ELF-1 (cell line): ENCODE results near the gene MFSD6L.
A peak's percentile ranks its signal among the peaks of the same experiment; 100 is the strongest.

Experiments
- DNase-seq: peaks from one replicate; pipeline ENCODE4 v3.0.0-alpha.2; 2016; ENCODE audit warnings: low read depth, low spot score

Gene MFSD6L

DNA sequence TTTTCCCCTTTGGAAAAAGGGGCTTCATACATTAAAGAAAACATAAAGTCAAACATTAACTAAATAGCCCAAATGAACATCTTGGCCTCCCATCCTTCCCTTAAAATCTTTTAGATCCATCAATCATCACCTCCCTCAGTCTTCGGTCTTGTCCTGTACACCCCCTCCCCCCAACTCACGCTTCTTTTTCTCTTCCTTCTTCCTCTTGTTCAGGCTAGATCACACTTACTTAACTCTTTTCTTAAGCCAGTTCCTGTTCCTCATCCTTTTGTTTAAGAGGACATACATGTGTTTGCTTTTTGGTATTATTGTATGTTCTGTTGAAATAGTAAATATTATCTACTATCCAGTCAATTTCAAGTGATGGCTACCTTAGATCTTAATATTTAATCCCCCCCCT, 5.5 kb downstream of the MFSD6L start:
- DNase-seq: no peak

DNA sequence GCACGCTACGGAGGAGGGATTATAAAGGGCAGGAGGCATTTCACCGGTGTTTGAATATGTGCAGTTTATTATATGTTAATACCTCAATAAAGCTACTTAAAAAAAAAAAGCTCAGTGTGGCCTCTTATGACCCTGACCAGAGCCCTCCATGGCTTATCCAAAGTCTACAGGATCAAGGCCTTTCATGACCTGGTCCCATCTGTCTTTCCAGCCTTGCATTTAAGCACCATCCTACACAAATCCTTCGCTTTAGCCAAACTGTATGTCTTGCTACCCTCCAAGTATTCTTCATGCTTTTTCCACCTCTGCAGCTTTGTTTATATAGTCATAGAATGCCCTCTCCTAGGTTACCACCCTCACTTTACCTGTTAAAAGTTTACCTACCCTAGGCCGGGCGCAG, 6.5 kb downstream of the MFSD6L start:
- DNase-seq: no peak

DNA sequence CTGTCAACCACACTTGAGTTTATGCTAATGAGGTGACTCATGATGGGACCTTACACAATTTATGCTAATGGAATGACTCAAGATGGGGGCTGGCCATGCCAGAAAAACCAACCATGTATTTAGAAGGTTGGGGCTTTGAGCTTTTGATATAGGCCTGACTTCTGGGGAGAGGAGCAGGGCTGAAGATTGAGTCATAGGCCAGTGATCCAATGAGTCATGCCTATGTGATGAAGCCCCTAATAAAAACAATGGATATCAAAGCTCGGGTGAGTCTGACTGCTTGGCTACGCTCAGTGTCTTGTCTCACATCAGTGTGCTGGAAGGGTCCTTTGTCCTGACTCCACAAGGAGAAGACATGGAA, 7.3 kb downstream of the MFSD6L start:
- peak; percentile 73 for DNase-seq

DNA sequence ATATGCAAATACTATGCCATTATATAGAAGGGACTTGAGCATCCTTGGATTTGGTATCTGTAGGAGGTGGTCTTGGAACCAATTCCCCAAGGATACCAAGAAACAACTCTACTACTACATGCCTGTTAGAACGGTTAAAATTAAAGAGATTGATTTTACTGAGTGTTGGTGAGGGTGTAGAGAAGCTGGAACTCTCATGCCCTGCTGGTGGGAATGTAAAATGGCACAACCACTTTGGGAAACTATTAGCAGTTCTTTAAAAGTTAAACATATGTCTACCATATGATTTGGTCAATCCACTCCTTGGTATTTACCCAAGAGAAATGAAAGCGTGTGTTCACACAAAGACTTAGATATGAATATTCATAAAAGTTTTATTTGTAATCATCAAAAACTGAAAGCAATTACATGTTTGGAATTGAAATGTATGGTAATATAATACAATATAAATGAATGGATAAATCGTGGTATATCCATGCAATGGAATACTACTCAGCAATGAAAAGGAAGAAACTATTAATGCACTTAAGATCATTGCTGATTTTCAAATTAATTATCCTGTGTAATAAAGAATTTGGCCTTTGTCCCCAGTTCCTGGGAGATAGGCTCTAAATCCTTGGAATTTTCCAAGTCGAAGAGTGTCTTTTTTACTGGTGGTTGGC, 7.8 kb downstream of the MFSD6L start:
- no peak for DNase-seq

DNA sequence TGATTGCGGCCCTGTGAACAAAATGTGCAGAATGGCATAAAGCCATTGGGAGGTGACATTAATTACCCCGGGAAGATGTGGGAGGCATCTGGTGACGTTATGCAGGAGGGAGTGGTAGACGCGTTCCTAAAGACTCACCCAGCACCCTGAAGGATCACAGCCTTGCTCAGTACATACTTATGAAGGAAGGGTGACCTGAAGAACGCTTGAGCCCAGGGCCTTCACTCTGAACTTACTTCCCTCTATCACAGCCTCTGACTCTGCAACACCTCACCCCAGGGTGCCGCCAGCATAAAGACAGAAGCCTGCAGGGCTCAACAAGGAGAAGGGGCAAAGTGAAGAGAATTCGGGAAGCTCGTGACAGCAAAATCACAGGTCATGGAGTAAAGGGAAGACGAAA, 9.4 kb downstream of the MFSD6L start:
- peak; percentile 32 for DNase-seq

DNA sequence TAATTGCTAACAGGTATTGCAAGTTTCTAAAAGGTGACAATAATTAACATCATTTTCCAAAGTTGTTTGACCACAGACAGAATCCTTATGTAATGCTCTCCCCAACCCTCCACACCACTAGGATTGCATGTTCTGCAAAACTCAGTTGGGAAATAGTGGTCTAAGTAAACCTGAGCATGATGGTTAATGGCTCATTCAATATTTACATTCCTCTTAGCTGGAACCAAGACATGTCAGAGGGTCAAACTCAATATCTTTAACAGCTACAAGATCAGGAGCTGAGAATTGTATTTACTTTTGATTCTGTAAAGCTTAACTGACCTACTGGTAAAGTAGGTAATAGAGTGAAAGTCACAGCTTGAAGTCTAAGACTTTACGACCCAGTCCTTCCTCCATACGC, 10.2 kb downstream of the MFSD6L start:
- DNase-seq: no peak

DNA sequence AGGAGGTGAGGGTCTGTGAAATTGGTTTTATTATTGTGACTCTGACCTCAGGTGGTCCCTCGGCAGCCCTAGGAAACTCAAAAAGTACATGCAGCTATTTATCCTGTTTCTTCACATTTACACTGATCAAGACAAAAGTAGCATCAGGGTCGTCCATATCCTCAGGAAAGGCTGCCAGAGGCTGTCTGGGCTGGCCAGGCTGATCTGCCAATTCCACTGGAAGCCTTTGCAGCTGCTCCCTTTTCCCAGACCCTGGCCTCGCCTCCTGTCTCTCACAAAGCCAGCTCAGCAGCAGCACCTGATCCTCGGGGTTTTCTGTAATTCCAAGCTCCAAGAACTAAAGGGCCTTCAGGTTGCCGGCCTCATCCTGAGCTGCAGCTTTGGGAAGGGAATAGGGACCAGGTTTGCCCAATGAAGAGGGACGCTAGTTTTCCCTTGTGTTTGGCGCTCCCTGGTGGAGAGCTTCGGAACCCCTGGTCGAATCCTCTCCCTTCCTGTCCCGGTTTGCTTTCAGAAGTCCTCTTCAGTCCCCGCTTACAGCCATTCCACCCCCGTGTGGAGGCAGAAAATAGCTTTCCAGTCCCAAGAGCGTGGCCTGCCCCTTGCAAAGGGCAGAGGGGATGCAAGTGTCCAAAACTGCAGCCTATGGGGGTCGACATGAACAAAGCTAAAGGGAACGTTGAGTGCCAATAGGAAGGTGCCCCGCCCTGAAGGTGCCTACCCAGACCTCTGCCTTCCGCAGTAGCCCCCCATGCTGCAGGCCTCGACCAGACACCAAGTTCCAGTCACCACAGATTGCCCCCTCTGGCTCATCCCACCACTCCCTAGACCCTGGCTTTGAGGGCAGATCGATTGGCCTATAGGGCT, 13.4 kb downstream of the MFSD6L start:
- DNase-seq: peak; percentile 94

DNA sequence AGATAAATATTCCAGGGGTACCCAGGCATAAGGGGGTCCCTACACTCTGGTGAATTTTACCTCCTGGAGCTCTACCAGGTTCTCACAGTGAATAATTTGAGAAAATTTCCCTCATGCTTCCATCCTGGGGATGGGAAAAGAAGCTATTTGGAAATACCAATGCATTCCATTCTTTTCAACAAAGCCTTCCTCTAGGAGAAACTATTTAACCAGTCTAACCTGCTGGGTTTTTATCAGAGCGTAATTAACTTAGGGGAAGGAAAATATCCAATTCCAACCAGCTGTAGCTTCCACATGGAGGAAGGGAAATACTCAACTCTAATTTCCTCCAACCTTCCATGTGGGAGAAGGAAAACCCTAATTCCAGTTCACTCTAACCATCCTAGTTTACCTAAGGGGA, 17.0 kb downstream of the MFSD6L start:
- DNase-seq: peak; percentile 30

DNA sequence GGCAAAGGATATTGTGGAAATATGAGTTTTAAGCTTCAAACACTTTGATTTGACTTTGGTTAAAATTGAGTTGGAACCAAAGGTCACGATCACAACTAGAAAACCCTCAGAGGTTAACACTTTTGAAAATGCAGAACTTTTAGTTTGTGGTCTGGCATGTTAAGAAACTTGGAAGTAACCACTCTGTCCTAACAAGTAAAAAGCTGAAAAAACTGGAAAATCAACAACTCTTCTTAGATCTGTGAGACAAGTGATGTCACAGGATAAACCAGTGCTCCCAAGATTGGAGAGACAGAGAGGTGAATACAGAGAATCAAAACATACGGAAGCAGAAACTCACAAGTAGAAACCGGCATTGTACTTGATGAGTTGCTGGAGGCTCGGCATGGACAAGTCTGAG, 17.4 kb downstream of the MFSD6L start:
- peak; percentile 27 for DNase-seq

DNA sequence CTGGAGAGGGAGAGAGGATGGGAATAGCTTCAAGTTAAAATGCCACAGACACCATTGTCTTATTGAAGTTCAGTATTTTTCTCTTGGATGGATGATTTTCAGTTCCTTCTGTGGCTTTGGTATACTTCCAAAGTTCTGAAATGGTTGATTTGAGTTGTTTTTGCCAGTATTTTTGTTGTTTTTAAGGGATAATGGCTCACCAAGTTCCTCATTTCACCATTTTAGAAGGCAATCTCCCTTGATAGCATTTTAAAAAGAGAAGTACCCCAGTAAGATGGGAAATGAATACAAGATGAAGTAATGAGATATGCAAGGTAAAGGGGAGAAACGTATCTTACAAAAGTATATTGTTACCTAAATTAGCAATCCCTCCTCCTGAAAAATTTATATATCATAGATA, 22.3 kb downstream of the MFSD6L start:
- DNase-seq: no peak

DNA sequence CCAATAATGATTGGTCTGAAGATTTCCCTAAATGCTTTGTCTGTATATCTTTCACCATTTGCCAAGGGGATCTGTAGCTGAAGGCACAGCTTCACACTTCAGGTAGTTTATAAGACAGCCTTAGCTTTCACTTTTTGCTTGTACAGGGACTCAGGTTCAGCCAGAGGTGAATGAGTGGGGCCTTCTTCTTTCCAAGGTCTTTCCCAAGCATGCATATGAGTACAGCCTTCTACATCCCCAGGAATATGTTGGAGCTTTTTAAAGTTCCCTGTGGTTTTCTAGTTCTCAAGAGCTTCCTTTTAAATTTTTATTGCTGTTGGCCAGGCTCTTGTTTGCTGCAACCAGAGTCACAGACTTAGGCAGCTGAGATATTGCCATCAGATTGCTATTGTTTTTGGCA, 22.9 kb downstream of the MFSD6L start:
- DNase-seq: no peak

DNA sequence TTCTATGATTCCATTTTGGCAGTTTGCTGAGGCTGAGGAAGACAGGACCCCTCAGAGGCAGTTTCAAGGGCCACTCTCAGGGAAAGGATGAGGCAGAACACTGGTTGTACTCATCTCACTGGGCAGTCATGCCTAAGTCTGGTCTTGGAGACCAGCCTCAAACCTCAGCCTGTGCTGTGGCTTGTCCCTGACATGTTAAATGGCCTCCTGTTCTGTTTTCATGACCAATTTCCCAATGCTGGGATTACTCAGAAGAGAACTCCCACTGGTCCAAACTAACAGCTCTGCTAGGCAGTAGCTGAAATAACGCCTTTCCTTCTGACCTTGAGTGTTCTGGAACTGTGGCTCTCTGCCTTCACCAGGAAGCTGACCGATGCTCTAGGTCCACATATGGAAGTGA, 32.4 kb downstream of the MFSD6L start:
- no peak for DNase-seq

DNA sequence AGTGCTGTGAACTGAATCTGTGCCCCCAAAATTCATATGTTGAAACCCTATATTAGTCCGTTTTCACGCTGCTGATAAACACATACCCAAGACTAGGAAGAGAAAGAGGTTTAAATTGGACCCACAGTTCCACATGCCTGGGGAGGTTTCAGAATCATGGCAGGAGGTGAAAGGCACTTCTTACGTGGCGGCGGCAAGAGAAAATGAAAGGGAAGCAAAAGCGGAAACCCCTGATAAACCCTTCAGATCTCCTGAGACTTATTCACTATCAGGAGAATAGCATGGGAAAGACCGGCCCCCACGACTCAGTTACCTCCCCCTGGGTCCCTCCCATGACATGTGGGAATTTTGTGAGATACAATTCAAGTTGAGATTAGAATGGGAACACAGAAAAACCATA, 37.2 kb downstream of the MFSD6L start:
- DNase-seq: no peak

DNA sequence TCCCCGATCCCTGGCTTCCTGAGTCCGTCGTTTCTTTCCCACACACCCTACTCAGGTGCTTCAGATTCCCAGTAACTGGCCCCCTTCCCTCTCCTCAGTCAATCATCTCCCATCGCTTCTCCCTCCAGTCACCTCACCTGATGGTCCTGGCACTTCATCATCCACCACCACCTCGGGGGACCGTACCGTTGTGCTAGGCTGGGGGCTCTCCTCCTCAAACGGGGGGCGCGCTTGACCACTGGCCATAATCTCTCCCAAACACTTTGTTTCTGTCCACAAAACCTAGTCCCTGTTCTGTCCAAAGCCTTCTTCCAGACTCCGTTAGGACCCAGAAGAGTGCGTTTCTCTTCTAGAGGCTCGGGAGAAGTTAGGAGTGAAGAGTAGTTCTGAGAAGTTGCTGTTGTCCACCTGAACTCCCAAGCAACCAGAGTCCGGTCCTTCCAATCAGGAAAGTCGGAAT, 41.0 kb downstream of the MFSD6L start, which contains the start of gene SPDYE4:
TSS of gene SPDYE4 (minus strand) at position 410 of the 460 bp plus-strand sequence. CDS start at position 246, 164 bp downstream.
- DNase-seq: no peak

DNA sequence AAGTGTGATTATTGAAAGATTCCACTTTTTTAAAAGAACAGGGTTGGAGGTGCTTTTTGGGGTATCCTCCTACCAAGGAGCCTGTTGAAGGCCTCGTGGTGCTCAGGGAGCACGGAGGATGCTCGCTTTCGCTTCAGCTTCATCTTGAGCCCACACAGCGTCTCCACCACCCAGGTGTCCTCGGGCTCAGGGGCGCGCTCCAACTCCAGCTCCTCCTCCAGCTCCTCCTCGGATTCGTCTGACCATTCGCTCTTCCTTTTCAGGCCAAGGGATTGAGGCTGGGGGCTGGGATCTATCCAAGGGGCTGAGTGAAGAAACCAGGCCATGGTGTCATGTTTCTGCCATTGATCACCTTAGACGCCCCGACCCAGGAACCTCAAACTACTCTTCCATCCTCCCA, 42.0 kb downstream of the MFSD6L start:
- DNase-seq: no peak

DNA sequence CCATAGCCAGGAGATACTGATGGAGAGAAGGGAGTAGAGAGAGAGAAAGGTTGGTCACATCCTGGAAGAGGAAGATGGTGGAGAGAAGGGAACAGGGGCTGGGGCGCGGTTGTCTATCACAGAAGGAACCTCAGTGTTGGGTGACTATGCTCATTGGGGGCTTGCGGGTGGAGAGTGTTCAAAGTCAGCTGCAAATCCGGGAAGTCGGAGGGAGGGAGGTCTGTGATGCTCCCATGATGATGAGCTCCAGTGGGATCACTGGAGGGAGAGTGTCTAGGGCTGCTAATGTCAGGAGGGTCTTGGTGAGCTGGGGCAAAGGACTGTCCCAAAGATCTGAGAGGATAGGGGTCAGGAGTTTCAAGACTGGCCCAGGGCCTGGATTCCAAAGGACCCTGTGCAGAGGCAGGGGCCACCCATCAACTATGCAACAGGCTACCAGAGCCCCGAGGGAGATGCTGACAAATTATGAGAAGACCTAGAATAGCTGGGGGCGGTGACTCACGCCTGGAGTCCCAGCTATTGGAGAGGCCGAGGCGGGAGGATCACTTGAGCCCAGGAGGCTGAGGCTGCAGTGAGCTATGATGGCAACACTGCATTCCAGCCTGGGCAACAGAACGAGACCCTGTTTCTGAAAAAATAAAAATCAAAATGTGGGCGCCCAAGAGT, 43.4 kb downstream of the MFSD6L start:
- DNase-seq: no peak

DNA sequence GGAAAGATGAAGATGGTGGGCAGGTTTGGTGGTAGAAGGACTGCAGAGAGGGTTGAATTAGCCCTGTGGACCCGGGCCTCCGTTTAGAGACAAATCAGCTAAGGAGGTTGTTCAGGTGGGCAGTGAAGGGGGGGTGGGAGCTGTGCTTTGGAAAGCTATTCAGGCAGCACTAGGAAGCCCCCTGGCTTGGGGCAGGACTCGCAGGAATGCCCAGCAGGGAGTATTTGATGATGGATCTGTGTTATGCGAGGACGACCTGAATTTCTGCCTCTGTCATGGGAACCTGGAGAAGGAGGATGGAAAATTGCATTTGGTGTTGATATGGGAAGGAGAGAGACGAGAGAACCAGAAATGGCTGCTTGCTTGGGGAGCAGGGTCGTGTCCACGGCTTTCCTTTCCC, 44.3 kb downstream of the MFSD6L start:
- no peak for DNase-seq

DNA sequence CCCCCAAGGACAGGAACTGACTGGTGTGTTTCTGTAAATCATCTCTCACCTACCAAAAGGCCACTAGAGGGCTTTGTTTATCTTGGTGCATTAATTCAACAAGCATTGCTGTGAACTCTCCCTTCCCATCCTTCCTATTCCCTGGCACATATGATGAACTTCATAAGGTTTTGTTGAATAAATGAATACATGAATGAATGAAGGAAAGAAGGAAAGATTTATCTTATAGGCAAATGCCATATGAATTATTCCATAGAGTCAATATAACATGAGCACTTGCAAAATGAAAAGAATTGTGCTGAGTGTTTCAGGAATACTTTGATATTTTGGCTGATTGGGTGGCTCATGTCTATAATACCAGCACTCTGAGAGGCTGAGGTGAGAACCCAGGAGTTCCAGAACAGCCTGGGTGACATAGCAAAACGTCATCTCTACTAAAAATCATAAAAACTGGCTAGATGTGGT, 45.2 kb downstream of the MFSD6L start:
- no peak for DNase-seq

DNA sequence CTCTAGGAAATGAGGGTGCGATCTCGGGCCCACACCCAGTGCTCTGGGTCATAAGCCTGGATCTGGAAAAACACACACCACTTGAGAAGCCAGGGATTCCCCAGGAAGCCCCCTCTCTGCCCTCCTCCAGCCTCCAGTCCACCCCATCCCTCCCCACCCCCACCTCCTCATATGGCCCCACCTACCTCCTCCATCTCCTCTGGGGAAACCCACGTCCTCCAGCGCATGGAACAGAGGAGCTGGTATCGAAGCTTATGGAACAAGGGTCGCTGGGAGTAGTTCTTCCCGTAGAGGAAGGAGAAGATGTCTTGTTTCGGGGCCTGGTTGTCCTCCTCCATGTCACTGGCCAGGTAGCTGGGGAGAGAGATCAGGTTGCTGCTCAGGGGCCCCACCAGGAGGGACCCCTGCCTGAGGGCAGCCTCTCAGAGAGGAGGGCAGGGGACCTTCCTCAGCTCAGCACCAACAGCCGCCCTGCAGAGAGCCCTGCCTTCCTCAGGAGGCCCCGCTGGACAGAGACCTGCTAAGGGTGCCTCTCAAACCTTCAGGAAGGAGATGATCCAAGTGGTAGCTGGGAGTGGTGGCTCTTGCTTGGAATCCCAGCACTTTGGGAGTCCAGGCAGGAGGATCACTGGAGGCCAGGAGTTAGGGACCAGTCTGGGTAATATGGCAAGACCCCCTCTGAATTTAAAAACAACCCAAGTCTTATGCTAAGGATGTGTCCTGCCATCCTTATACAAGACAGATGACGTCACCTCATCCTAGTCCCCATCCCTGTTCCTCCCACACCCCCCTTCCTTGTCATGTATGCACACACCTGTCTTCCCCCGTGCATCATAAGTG, 45.8 kb downstream of the MFSD6L start:
- no peak for DNase-seq

DNA sequence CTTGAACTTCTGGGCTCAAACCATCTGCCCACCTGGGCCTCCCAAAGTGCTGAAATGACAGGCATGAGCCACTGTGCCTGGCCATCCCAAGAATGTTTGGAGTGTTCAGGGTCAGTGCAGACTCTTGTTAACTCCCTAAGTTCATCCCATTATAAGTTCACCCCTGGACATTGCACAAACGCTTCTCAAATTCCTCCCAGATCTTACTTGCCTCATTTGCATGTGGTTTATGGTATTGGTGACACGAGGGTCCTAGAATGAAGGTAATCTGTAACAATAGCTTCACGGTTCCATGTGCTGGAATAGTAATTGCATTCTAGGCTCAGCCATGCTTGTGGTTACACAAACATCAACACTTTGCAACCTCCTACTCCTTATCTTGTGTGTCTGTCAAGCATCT, 49.5 kb downstream of the MFSD6L start:
- no peak for DNase-seq

DNA sequence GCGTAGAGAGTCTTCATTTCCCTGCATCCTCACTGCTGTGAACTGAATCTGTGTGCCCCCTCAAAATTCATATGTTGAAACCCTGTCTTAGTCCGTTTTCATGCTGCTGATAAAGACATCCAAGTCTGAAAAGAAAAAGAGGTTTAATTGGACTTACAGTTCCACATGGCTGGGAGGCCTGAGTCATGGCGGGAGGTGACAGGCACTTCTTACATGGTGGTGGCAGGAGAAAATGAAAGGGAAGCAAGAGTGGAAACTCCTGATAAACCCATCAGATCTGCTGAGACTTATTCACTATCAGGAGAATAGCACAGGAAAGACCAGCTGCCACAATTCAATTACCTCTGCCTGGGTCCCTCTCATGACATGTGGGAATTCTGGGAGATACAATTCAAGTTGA, 51.4 kb downstream of the MFSD6L start:
- no peak for DNase-seq
